ENCODE measurements around the gene IL33.

Gene IL33

GRCh38 chr9:6305954-6306563 is 90.5 kb downstream of the IL33 start:
- no peak for DNase-seq

All from activated effector memory CD4-positive, alpha-beta T cell treated with anti-CD3 and anti-CD28 coated beads, Interleukin-2, amount 50 U/mL, for 16 hours (primary cell).